Measurements from ENCODE around the gene MITF.

GRCh38 chr3:69775751-69776150, 36.5 kb downstream of the MITF start:
- TF ChIP-seq CTCF (IDR thresholded peaks at IDR 0.05; ENCODE audit: insufficient read depth, low read depth, low read length) (no peak), EZH2 (IDR thresholded peaks at IDR 0.05; ENCODE audit: insufficient read depth, low read length) (no peak)
